HCT116 (cell line): Measurements from ENCODE around the gene KLF11. TPM values are rescaled to one million over a fixed set of nuclear protein-coding genes. Genes with fewer than 3 reads are reported as not detected.

Experiments used
- ATAC-seq: fragments of 200-7000 bp; cut with Tn5 transposase; 2 replicates; pipeline ENCODE4 v1.9.1; 2020; ENCODE audit warnings: mild to moderate bottlenecking, moderate library complexity
- BruUV-seq: library from RNA; stranded (reverse); fragments of 400-500 nt; replicated peaks from 2 replicates; lab custom pipeline; 2021; lab: Mats Ljungman, UMichigan
- CTCF ChIA-PET: fragments of 300-600 bp; sonication (Branson Sonifier 250); formaldehyde crosslinking; loops from one replicate; lab custom pipeline; 2021; ENCODE audit warnings: antibody characterized with exemption; lab: Charles Lee
- POLR2A ChIA-PET: fragments of 300-600, 350-600 bp; sonication (Branson Sonifier 250); formaldehyde crosslinking; loops from one replicate; lab custom pipeline; 2021; ENCODE audit warnings: antibody characterized with exemption; lab: Charles Lee
- RAD21 ChIA-PET, 2 experiments: fragments of 300-600 bp; sonication (Branson Sonifier 250); formaldehyde crosslinking; loops; one replicate each; lab custom pipeline; 2023; ENCODE audit warnings: low total read pairs in 2 of 2; ENCODE audit not compliant: uncharacterized antibody in 2 of 2, unreplicated experiment in 2 of 2, low non-redundant PET in 1 of 2; lab: Charles Lee
- DNase-seq: peaks from one replicate; pipeline ENCODE4 v3.0.0-alpha.2; 2010; ENCODE audit warnings: low read depth, low spot score
- H2AFZ ChIP-seq: fragments of 200-600 bp; shearing (Covaris generic), sonication (generic); 2 replicates; pipeline ENCODE4 v1.6.1; 2017; ENCODE audit warnings: low read depth, mixed run types, mixed read lengths, antibody characterized with exemption, low read length; ENCODE audit not compliant: poor library complexity, severe bottlenecking
- H3K27ac ChIP-seq: 2 replicates; pipeline ENCODE4 v1.5.1; 2012; ENCODE audit warnings: low read depth, low read length
- H3K27me3 ChIP-seq: fragments of 200-600 bp; sonication (generic); 2 replicates; pipeline ENCODE4 v1.6.1; 2016; ENCODE audit warnings: mixed run types, low read length, mixed read lengths; ENCODE audit not compliant: insufficient read depth
- H3K36me3 ChIP-seq, 2 experiments: fragments of 200-500 bp in 1 of 2; fragments of 200-600 bp in 1 of 2; sonication (Bioruptor generic) in 1 of 2; sonication (generic) in 1 of 2; 2 replicates each; pipeline versions ENCODE4 v1.5.1 to v1.6.1; 2014 to 2016; ENCODE audit warnings: low read length in 2 of 2, inconsistent platforms in 1 of 2, mixed read lengths in 1 of 2, mixed run types in 1 of 2; ENCODE audit not compliant: insufficient read depth in 2 of 2, control insufficient read depth in 1 of 2
- H3K4me1 ChIP-seq, 2 experiments: fragments of 200-600 bp in 1 of 2; sonication (generic) in 1 of 2; 2 replicates each; pipeline versions ENCODE4 v1.5.1 to v1.6.1; 2012 to 2017; ENCODE audit warnings: low read length in 2 of 2, inconsistent platforms in 1 of 2, mild to moderate bottlenecking in 1 of 2, mixed read lengths in 1 of 2, mixed run types in 1 of 2, moderate library complexity in 1 of 2; ENCODE audit not compliant: insufficient read depth in 2 of 2, control insufficient read depth in 1 of 2
- H3K4me2 ChIP-seq: fragments of 200-600 bp; sonication (generic); 2 replicates; pipeline ENCODE4 v1.6.1; 2017; ENCODE audit warnings: mixed run types, low read length, mixed read lengths
- H3K4me3 ChIP-seq, 2 experiments: fragments of 200-600 bp in 1 of 2; sonication (generic) in 1 of 2; replicated peaks in 1 of 2; 2 replicates each; pipeline ENCODE4 v1.5.1; 2011 to 2016; ENCODE audit warnings: low read length in 2 of 2, control low read depth in 1 of 2, low read depth in 1 of 2, mild to moderate bottlenecking in 1 of 2, mixed read lengths in 1 of 2, mixed run types in 1 of 2
- H3K79me2 ChIP-seq: fragments of 200-600 bp; sonication (generic); 2 replicates; pipeline ENCODE4 v1.6.1; 2017; ENCODE audit warnings: mild to moderate bottlenecking, mixed run types, low read length, moderate library complexity, mixed read lengths; ENCODE audit not compliant: insufficient read depth
- H3K9ac ChIP-seq: fragments of 200-600 bp; sonication (generic); 2 replicates; pipeline ENCODE4 v1.6.1; 2016; ENCODE audit warnings: low read length, mixed read lengths
- H3K9me2 ChIP-seq: fragments of 200-600 bp; sonication (generic), shearing (Covaris generic); 2 replicates; pipeline ENCODE4 v1.6.1; 2017; ENCODE audit warnings: mixed run types, mild to moderate bottlenecking, moderate library complexity; ENCODE audit not compliant: insufficient read depth
- H3K9me3 ChIP-seq, 2 experiments: fragments of 200-500 bp in 1 of 2; fragments of 200-600 bp in 1 of 2; sonication (Bioruptor generic) in 1 of 2; sonication (generic) in 1 of 2; 2 replicates each; pipeline ENCODE4 v1.6.1; 2014 to 2017; ENCODE audit warnings: low read length in 2 of 2, mixed read lengths in 2 of 2, inconsistent platforms in 1 of 2, low read depth in 1 of 2, mild to moderate bottlenecking in 1 of 2, mixed run types in 1 of 2, moderate library complexity in 1 of 2; ENCODE audit not compliant: control insufficient read depth in 1 of 2, insufficient read depth in 1 of 2
- H4K20me1 ChIP-seq: fragments of 200-600 bp; sonication (generic), shearing (Covaris generic); 2 replicates; pipeline ENCODE4 v1.6.1; 2017; ENCODE audit warnings: mixed run types, mild to moderate bottlenecking, moderate library complexity; ENCODE audit not compliant: insufficient read depth
- CBX3 ChIP-seq: IDR thresholded peaks from 2 replicates; pipeline ENCODE4 v1.6.1; 2012; ENCODE audit warnings: low read depth
- EGR1 ChIP-seq: IDR thresholded peaks from 2 replicates; pipeline ENCODE4 v1.6.1; 2012; ENCODE audit warnings: low read depth
- JUND ChIP-seq: IDR thresholded peaks from 2 replicates; pipeline ENCODE4 v1.6.1; 2012
- RAD21 ChIP-seq: IDR thresholded peaks from 2 replicates; pipeline ENCODE4 v1.6.1; 2012; ENCODE audit warnings: low read depth, mild to moderate bottlenecking
- SP1 ChIP-seq: IDR thresholded peaks from 2 replicates; pipeline ENCODE4 v1.6.1; 2012; ENCODE audit warnings: low read depth
- intact Hi-C: fragments of 100-400 bp; cut with micrococcal nuclease; formaldehyde crosslinking; loops from 2 replicates; pipeline ENCODE4 v1.10.0; 2022
- total RNA-seq: library from RNA; stranded (reverse); gene quantifications from one replicate; pipeline ENCODE4 v1.2.1, GENCODE V29; 2021; ENCODE audit not compliant: unreplicated experiment
- TF ChIP-seq, protein P1 (sequence below): IDR thresholded peaks from 2 replicates; pipeline ENCODE4 v1.6.1; 2012; ENCODE audit warnings: low read depth
- TF ChIP-seq, protein P2 (sequence below), 3 experiments: fragments of 200-600 bp in 1 of 3; sonication (generic) in 1 of 3; IDR thresholded peaks in 2 of 3; conservative IDR thresholded peaks in 1 of 3; 2 replicates each; pipeline ENCODE4 v1.5.1; 2012 to 2017; ENCODE audit warnings: low read depth in 2 of 3, low read length in 2 of 3, antibody characterized with exemption in 1 of 3, borderline replicate concordance in 1 of 3, control low read depth in 1 of 3, mild to moderate bottlenecking in 1 of 3, mixed read lengths in 1 of 3, mixed run types in 1 of 3, moderate library complexity in 1 of 3; ENCODE audit not compliant: insufficient read depth in 1 of 3

The KLF11 gene
- total RNA-seq, 1 experiment from 2014 or later: 9.0 TPM

DNA sequence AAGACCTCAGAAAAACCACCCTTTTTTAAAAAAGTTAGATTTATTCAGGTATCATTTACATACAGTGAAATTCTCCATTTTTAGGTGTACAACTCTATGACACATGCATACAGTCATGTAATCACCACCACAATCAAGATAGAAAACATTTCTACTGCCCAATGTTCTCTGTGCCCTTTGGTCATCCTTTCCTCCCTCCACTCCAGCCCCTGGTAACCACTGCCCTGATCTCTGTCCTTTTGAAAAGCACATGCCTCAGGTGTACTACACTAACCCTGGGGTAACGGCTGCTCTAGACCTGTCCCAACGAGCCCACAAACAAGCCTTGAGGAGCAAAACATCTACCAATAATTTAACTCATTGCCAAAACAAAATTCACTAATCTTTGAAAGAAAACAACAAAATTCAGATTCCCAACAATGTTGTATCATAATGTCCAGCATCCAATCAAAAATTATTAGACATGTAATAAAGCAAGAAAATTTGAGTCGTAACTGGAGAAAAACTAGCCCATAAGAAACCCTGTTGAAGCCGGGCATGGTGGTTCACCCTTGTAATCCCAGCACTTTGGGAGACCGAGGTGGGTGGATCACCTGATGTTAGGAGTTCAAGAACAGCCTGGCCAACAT, 25.9 kb upstream of the KLF11 start (continued):
- TF ChIP-seq, protein P1, sequence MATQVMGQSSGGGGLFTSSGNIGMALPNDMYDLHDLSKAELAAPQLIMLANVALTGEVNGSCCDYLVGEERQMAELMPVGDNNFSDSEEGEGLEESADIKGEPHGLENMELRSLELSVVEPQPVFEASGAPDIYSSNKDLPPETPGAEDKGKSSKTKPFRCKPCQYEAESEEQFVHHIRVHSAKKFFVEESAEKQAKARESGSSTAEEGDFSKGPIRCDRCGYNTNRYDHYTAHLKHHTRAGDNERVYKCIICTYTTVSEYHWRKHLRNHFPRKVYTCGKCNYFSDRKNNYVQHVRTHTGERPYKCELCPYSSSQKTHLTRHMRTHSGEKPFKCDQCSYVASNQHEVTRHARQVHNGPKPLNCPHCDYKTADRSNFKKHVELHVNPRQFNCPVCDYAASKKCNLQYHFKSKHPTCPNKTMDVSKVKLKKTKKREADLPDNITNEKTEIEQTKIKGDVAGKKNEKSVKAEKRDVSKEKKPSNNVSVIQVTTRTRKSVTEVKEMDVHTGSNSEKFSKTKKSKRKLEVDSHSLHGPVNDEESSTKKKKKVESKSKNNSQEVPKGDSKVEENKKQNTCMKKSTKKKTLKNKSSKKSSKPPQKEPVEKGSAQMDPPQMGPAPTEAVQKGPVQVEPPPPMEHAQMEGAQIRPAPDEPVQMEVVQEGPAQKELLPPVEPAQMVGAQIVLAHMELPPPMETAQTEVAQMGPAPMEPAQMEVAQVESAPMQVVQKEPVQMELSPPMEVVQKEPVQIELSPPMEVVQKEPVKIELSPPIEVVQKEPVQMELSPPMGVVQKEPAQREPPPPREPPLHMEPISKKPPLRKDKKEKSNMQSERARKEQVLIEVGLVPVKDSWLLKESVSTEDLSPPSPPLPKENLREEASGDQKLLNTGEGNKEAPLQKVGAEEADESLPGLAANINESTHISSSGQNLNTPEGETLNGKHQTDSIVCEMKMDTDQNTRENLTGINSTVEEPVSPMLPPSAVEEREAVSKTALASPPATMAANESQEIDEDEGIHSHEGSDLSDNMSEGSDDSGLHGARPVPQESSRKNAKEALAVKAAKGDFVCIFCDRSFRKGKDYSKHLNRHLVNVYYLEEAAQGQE: no peak
- TF ChIP-seq, protein P2, sequence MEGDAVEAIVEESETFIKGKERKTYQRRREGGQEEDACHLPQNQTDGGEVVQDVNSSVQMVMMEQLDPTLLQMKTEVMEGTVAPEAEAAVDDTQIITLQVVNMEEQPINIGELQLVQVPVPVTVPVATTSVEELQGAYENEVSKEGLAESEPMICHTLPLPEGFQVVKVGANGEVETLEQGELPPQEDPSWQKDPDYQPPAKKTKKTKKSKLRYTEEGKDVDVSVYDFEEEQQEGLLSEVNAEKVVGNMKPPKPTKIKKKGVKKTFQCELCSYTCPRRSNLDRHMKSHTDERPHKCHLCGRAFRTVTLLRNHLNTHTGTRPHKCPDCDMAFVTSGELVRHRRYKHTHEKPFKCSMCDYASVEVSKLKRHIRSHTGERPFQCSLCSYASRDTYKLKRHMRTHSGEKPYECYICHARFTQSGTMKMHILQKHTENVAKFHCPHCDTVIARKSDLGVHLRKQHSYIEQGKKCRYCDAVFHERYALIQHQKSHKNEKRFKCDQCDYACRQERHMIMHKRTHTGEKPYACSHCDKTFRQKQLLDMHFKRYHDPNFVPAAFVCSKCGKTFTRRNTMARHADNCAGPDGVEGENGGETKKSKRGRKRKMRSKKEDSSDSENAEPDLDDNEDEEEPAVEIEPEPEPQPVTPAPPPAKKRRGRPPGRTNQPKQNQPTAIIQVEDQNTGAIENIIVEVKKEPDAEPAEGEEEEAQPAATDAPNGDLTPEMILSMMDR (IDR thresholded peaks at IDR 0.05 in 2 of 3, conservative IDR thresholded peaks at IDR 0.05 in 1 of 3; ENCODE audit: borderline replicate concordance in 1 of 3, insufficient read depth in 1 of 3, low read depth in 2 of 3, low read length in 2 of 3): no peak
- TF ChIP-seq EGR1 (no peak), RAD21 (no peak), SP1 (no peak), CBX3 (no peak)
- TF ChIP-seq, all 23 proteins: peak for 0

DNA sequence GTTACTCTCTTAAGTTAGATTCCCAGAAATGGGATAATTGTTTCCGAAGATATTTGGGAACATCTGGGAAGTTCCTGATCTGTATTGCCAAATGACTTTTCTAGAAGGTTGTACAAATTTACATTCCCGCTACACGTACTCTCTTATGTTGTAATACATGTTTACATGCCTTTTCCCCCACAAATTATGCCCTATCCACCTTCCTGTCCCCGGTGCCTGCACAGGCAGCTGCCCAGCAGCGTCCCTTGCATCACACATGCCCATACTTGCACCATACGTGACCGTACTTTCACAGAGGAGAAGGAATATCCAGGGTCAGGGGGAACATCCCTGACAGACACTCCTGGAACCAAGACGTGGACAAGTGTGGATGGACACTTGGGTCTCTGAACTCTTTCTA, 24.2 kb upstream of the KLF11 start:
- TF ChIP-seq JUND: no peak
- no peak for TF ChIP-seq RAD21
- TF ChIP-seq SP1: no peak
- Histone ChIP-seq H3K9me2 (no peaks in the 10 kb centered on the region), H3K79me2 (no peaks in the 10 kb centered on the region), H2AFZ (no peak overlapping the region), H3K36me3 (no peaks in the 10 kb centered on the region), H3K27me3 (no peaks in the 10 kb centered on the region), H3K4me1 (peaks cover 4 to 22% of the 10 kb centered on the region in 2 experiments; a peak in 3 of 4 replicates), H3K9me3 (peaks cover 0 to 2% of the 10 kb centered on the region in 2 experiments; a peak in 1 of 4 replicates), H3K9ac (no peak overlapping the region), H3K4me2 (no peak overlapping the region), H3K4me3 (no peak overlapping the region), H4K20me1 (no peaks in the 10 kb centered on the region), H3K27ac (no peak overlapping the region)
- ChIA-PET POLR2A (no interaction called here), CTCF (no interaction called here), RAD21 (no interaction called here)
- DNase-seq: no peak
- no TSS peak for BruUV-seq
- ATAC-seq: no peak
- intact Hi-C loops: no loop called here
